Nephron (organoid): Measurements from ENCODE around the gene LIN37.

Experiments
- H3K27ac Mint-ChIP-seq, 3 experiments: 2 replicates each; pipeline ENCODE4 v1.8.0; 2020; ENCODE audit warnings: mixed read lengths in 3 of 3, mild to moderate bottlenecking in 2 of 3, moderate library complexity in 1 of 3
- H3K27me3 Mint-ChIP-seq: 2 replicates; pipeline ENCODE4 v1.8.0; 2021; ENCODE audit warnings: low read depth, mild to moderate bottlenecking, moderate library complexity, mixed read lengths
- H3K36me3 Mint-ChIP-seq: 2 replicates; pipeline ENCODE4 v1.8.0; 2020; ENCODE audit warnings: low read depth, mixed read lengths
- H3K4me1 Mint-ChIP-seq: 2 replicates; pipeline ENCODE4 v1.8.0; 2020; ENCODE audit warnings: mixed read lengths
- H3K4me3 Mint-ChIP-seq, 3 experiments: 2 replicates each; pipeline ENCODE4 v1.8.0; 2020; ENCODE audit warnings: mild to moderate bottlenecking in 3 of 3, mixed read lengths in 3 of 3, moderate library complexity in 2 of 3
- H3K9me3 Mint-ChIP-seq: 2 replicates; pipeline ENCODE4 v1.8.0; 2020; ENCODE audit warnings: mixed read lengths
- TF ChIP-seq, protein P1 (sequence below), 3 experiments: fragments of 200-600 bp; sonication (generic); IDR thresholded peaks; one replicate each; pipeline ENCODE4 v1.5.0; 2021; ENCODE audit warnings: antibody characterized with exemption in 3 of 3; ENCODE audit not compliant: unreplicated experiment in 3 of 3

Gene LIN37

DNA sequence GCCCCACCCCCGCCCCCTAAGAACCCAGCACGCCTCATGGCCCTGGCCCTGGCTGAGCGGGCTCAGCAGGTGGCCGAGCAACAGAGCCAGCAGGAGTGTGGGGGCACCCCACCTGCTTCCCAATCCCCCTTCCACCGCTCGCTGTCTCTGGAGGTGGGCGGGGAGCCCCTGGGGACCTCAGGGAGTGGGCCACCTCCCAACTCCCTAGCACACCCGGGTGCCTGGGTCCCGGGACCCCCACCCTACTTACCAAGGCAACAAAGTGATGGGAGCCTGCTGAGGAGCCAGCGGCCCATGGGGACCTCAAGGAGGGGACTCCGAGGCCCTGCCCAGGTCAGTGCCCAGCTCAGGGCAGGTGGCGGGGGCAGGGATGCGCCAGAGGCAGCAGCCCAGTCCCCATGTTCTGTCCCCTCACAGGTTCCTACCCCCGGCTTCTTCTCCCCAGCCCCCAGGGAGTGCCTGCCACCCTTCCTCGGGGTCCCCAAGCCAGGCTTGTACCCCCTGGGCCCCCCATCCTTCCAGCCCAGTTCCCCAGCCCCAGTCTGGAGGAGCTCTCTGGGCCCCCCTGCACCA lies 38.9 kb downstream of the LIN37 start:
- Mint-ChIP-seq H3K4me3 (no peak overlapping the region), H3K9me3 (no peaks in the 10 kb centered on the region), H3K36me3 (peaks cover 15% of the 10 kb centered on the region)

DNA sequence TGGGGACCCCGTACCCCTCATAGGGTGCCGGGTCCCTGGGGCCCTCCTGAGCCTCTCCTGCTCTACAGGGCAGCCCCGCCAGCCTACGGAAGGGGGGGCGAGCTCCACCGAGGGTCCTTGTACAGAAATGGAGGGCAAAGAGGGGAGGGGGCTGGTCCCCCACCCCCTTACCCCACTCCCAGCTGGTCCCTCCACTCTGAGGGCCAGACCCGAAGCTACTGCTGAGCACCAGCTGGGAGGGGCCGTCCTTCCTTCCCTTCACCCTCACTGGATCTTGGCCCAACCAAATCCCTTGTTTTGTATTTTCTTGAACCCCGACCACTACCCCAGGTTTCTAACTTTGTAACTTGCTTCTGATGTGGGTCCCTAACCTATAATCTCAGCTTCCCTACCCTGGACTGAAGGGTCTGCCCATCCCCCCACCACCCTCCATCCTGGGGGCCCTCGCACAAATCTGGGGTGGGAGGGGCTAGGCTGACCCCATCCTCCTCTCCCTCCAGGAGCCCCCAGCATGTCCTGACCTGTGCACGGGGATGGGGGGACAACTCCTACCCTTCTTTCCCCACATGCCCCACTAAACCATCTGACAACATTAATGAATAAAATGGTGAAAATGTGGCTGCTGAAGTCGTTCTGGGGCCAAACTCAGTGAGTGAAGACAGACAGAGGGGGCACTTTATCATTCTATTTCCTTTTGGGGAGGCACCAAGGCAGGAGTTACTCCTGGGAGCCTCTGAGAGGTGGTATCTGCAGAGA lies 40.0 kb downstream of the LIN37 start:
- no peak overlapping the region for H3K4me3 Mint-ChIP-seq
- peaks cover 6% of the 10 kb centered on the region for H3K36me3 Mint-ChIP-seq
- H3K9me3 Mint-ChIP-seq: no peaks in the 10 kb centered on the region
- TF ChIP-seq, protein P1, sequence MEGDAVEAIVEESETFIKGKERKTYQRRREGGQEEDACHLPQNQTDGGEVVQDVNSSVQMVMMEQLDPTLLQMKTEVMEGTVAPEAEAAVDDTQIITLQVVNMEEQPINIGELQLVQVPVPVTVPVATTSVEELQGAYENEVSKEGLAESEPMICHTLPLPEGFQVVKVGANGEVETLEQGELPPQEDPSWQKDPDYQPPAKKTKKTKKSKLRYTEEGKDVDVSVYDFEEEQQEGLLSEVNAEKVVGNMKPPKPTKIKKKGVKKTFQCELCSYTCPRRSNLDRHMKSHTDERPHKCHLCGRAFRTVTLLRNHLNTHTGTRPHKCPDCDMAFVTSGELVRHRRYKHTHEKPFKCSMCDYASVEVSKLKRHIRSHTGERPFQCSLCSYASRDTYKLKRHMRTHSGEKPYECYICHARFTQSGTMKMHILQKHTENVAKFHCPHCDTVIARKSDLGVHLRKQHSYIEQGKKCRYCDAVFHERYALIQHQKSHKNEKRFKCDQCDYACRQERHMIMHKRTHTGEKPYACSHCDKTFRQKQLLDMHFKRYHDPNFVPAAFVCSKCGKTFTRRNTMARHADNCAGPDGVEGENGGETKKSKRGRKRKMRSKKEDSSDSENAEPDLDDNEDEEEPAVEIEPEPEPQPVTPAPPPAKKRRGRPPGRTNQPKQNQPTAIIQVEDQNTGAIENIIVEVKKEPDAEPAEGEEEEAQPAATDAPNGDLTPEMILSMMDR (IDR thresholded peaks at IDR 0.05; ENCODE audit: unreplicated experiment in 3 of 3): no peak
- H3K4me1 Mint-ChIP-seq: no peaks in the 10 kb centered on the region
- no peak overlapping the region for H3K27ac Mint-ChIP-seq
- no peaks in the 10 kb centered on the region for H3K27me3 Mint-ChIP-seq

More for the DNA sequence above, 38.9 kb downstream of the LIN37 start:
- Mint-ChIP-seq H3K27me3 (peaks cover 6% of the 10 kb centered on the region), H3K27ac (no peak overlapping the region), H3K4me1 (no peaks in the 10 kb centered on the region)
- TF ChIP-seq, protein P1 (IDR thresholded peaks at IDR 0.05; ENCODE audit: unreplicated experiment in 3 of 3): no peak

DNA sequence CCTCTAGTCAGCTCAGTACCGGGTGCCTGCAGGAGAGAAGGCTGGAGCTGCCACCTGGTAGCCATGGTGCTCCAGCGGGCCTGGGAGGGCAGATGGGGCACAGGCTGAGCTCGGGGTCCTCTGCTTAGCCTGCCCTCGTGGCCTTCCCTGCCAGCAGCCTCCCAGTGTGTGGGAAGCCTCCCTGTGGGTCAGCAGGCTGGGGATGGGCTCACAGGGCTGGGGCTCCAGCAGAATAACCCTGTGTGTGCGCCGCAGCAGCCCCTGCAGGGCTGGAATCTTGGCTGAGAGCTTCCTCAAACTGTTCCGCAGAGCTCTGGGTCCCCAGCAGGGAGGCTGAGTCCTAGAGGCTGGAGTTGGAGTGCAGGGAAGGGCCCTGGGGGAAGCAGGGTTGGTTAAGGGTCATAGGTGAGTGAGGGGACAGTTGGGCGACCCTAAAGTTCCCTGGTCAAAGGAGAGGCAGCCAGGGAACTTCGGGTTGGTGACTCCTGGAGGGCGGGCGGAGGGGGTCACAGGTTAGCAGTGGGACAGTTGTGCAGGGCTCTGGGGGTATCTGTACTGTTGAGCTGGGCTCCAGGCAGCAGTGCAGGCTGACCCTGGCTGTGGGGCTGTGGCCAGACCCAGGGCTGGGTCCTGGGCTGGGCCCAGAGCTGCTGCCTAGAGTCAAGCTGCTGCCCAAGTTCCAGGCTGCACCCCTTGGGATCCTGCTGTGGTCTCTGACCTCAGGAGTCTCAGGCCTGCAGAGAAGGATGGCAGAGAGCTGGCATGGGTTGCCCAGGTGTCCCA lies 41.0 kb downstream of the LIN37 start:
- Mint-ChIP-seq H3K27ac (no peak overlapping the region), H3K9me3 (no peaks in the 10 kb centered on the region), H3K4me3 (no peak overlapping the region), H3K4me1 (no peaks in the 10 kb centered on the region), H3K27me3 (peaks cover 3% of the 10 kb centered on the region), H3K36me3 (peaks cover 4% of the 10 kb centered on the region)
- TF ChIP-seq, protein P1 (IDR thresholded peaks at IDR 0.05; ENCODE audit: unreplicated experiment in 3 of 3): no peak

DNA sequence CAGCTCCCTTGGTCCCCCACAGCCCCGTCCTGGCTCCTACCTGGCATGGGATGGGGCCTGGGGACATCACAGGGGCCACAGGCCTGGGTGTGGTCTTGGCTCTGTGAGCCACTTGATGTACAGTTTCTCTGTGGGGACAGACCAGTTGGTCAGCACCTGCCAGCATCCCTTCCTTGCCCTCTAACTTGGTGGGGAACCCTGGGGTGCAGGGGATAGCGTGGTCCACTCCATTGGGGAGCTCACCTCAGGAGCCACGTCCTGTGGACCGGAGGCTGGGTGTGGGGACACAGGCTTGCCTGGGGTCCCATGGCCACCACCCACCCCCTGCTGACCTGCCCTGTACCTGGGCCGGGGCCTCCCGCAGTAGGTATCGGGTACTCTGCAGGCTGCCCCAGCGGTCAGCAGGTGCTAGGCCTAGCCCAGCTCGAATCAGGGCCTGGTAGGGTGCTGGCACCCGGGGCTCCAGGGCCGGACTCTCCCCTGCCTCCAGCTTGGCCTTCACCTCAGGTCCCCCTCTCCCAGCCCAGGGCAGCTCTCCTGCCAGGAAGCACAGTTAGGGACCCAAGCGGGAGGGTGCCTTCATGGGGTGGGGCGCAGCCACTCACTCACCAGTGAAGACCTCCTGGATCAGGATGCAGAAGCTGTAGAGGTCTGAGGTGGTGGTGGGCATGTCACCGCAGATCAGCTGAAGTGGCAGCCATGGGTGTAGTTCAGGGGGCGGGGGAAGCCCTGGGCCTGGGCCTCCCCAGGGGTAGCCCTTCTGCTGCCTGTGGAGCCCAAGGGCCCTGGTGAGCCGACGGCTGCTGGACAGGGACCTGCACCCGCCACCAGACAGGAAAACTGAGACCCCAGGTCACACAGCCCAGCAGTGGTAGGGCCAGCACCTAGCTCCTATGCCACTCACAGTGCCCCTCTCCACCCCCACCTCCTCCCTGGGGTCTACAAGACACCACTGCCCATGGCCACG lies 41.9 kb downstream of the LIN37 start:
- Mint-ChIP-seq H3K4me1 (no peaks in the 10 kb centered on the region), H3K9me3 (no peaks in the 10 kb centered on the region), H3K27me3 (peaks cover 9% of the 10 kb centered on the region), H3K36me3 (peaks cover 4% of the 10 kb centered on the region), H3K4me3 (no peak overlapping the region), H3K27ac (no peak overlapping the region)
- TF ChIP-seq, protein P1 (IDR thresholded peaks at IDR 0.05; ENCODE audit: unreplicated experiment in 3 of 3): no peak

DNA sequence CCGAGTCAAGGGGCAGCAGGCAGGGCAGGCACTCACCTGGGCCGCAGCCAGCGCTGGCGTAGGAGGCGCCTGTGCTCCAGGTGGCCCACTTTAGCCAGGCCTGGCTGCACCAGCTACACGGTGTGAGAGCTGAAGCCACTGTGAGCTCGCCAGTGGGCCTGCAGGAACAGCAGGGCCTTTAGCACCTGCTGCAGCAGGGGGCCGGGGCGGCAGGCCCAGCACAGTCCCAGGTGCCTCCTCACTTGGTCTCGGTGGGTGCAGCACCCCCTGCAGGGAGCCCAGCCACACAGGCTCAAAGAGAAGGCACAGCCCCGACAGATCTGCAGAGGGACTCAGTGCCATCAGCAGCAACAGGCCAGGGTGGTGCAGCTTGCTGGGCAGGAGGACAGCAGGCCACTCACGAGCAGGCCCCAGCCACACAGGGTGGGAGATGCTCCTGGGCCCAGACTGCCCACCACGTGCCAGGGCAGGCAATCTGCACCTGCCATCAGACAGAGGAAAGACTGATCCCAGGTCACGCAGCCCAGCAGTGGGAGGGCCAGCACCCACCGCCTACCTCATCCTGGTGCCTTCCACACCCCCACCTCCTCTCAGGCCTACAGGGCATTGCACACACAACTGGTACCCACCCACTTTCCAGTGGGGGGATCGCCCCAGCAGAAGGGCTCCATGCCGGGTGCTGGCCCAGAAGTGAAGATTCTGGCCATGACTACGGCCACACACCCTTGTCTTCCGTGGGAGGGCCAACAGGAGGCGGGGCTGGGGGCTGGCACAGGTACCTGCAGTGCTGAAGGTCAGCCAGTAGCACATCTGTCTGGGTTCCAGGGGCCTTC lies 42.8 kb downstream of the LIN37 start:
- Mint-ChIP-seq H3K4me3 (no peak overlapping the region), H3K4me1 (no peaks in the 10 kb centered on the region), H3K27me3 (peaks cover 18% of the 10 kb centered on the region), H3K36me3 (no peaks in the 10 kb centered on the region), H3K9me3 (no peaks in the 10 kb centered on the region), H3K27ac (no peak overlapping the region)
- TF ChIP-seq, protein P1 (IDR thresholded peaks at IDR 0.05; ENCODE audit: unreplicated experiment in 3 of 3): no peak
